ENCODE measurements around the gene MTA2. TPM values are rescaled to one million over a fixed set of nuclear protein-coding genes. Genes with fewer than 3 reads are reported as not detected.

MTA2 gene
- total RNA-seq, 1 donor from 2014 or later = 58.3 TPM

- DNase-seq (ENCODE audit: low spot score) = peak; percentile 58
Measured at GRCh38 chr11:62547691-62548281, 53.9 kb downstream of the MTA2 start.

- peak; percentile 77 for DNase-seq (ENCODE audit: low spot score)
Measured at GRCh38 chr11:62546929-62547625, 54.6 kb downstream of the MTA2 start.

GRCh38 chr11:62546244-62546928 lies 55.3 kb downstream of the MTA2 start, which contains the start of gene AHNAK:
AHNAK (minus strand) TSS chr11:62546806; CDS start chr11:62536098, 10,708 bp downstream.
- peak; percentile 89 for DNase-seq (ENCODE audit: low spot score)

GRCh38 chr11:62545437-62546243 lies 56.0 kb downstream of the MTA2 start:
- peak; percentile 98 for DNase-seq (ENCODE audit: low spot score)

- DNase-seq (ENCODE audit: low spot score) = peak; percentile 32
Measured at GRCh38 chr11:62544581-62545436, 56.9 kb downstream of the MTA2 start.

- DNase-seq (ENCODE audit: low spot score) = peak; percentile 30
Measured at GRCh38 chr11:62543680-62544444, 57.8 kb downstream of the MTA2 start.

Other genes starting within 250 kb of the MTA2 start
- not detected for gene SCGB1A1, start 182.8 kb downstream of the MTA2 start, total RNA-seq (ENCODE audit: insufficient read depth, low replicate concordance)
- 550 TPM for gene AHNAK, start 55.1 kb downstream of the MTA2 start, total RNA-seq (ENCODE audit: insufficient read depth, low replicate concordance)
- gene EEF1G, start 28.0 kb downstream of the MTA2 start, total RNA-seq (ENCODE audit: insufficient read depth, low replicate concordance) = 944 TPM
- 2.4 TPM for gene TUT1, start 10.3 kb downstream of the MTA2 start, total RNA-seq (ENCODE audit: insufficient read depth, low replicate concordance)
- 41.7 TPM for gene EML3, start 10.9 kb upstream of the MTA2 start, total RNA-seq (ENCODE audit: insufficient read depth, low replicate concordance)
- 8.7 TPM for gene ROM1, start 11.4 kb upstream of the MTA2 start, total RNA-seq (ENCODE audit: insufficient read depth, low replicate concordance)
- 7.9 TPM for gene B3GAT3, start 20.1 kb upstream of the MTA2 start, total RNA-seq (ENCODE audit: insufficient read depth, low replicate concordance)
- 96.8 TPM for gene GANAB, start 44.7 kb upstream of the MTA2 start, total RNA-seq (ENCODE audit: insufficient read depth, low replicate concordance)
- 11.3 TPM for gene INTS5, start 51.4 kb upstream of the MTA2 start, total RNA-seq (ENCODE audit: insufficient read depth, low replicate concordance)
- gene C11orf98, start 63.3 kb upstream of the MTA2 start, total RNA-seq (ENCODE audit: insufficient read depth, low replicate concordance) = 14.2 TPM
- gene CSKMT, start 63.4 kb upstream of the MTA2 start, total RNA-seq (ENCODE audit: insufficient read depth, low replicate concordance) = 3.1 TPM
- 2.9 TPM for gene UQCC3, start 69.8 kb upstream of the MTA2 start, total RNA-seq (ENCODE audit: insufficient read depth, low replicate concordance)
- gene LBHD1, start 70.4 kb upstream of the MTA2 start, total RNA-seq (ENCODE audit: insufficient read depth, low replicate concordance) = 0.72 TPM
- 98.0 TPM for gene UBXN1, start 77.2 kb upstream of the MTA2 start, total RNA-seq (ENCODE audit: insufficient read depth, low replicate concordance)
- gene LRRN4CL, start 87.7 kb upstream of the MTA2 start, total RNA-seq (ENCODE audit: insufficient read depth, low replicate concordance) = 3.1 TPM
- 6.3 TPM for gene BSCL2, start 105.6 kb upstream of the MTA2 start, total RNA-seq (ENCODE audit: insufficient read depth, low replicate concordance)
- gene GNG3, start 105.8 kb upstream of the MTA2 start, total RNA-seq (ENCODE audit: insufficient read depth, low replicate concordance) = not detected
- gene HNRNPUL2, start 125.6 kb upstream of the MTA2 start, total RNA-seq (ENCODE audit: insufficient read depth, low replicate concordance) = 13.5 TPM
- gene TTC9C, start 126.6 kb upstream of the MTA2 start, total RNA-seq (ENCODE audit: insufficient read depth, low replicate concordance) = 27.0 TPM
- 6.5 TPM for gene ZBTB3, start 152.3 kb upstream of the MTA2 start, total RNA-seq (ENCODE audit: insufficient read depth, low replicate concordance)
- gene POLR2G, start 159.7 kb upstream of the MTA2 start, total RNA-seq (ENCODE audit: insufficient read depth, low replicate concordance) = 24.6 TPM
- 10.1 TPM for gene TAF6L, start 169.5 kb upstream of the MTA2 start, total RNA-seq (ENCODE audit: insufficient read depth, low replicate concordance)
- gene TMEM179B, start 185.5 kb upstream of the MTA2 start, total RNA-seq (ENCODE audit: insufficient read depth, low replicate concordance) = 11.1 TPM
- gene TMEM223, start 190.1 kb upstream of the MTA2 start, total RNA-seq (ENCODE audit: insufficient read depth, low replicate concordance) = 33.5 TPM
- 22.6 TPM for gene NXF1, start 203.6 kb upstream of the MTA2 start, total RNA-seq (ENCODE audit: insufficient read depth, low replicate concordance)
- gene STX5, start 230.2 kb upstream of the MTA2 start, total RNA-seq (ENCODE audit: insufficient read depth, low replicate concordance) = 44.3 TPM
- gene TEX54, start 231.0 kb upstream of the MTA2 start, total RNA-seq (ENCODE audit: insufficient read depth, low replicate concordance) = not detected
- 44.3 TPM for gene WDR74, start 237.7 kb upstream of the MTA2 start, total RNA-seq (ENCODE audit: insufficient read depth, low replicate concordance)

All from umbilical cord (tissue), 2 donors.